Stimulated activated CD8-positive, alpha-beta memory T cell treated with anti-CD3 and anti-CD28 coated beads, Interleukin-12 subunit alpha, Interleukin-12 subunit beta, amount 100 ng/mL, for 1 hour (primary cell): ENCODE measurements around the gene CA6.
"Not testable (repeated sequence)": the region's sequence is repeated elsewhere in the genome, so short reads cannot be mapped to it uniquely, and the experiment has no call there.

Source experiments
- DNase-seq: peaks from one replicate; pipeline ENCODE4 v3.0.0-alpha.2; 2020; ENCODE audit warnings: low read depth

Gene CA6

DNA sequence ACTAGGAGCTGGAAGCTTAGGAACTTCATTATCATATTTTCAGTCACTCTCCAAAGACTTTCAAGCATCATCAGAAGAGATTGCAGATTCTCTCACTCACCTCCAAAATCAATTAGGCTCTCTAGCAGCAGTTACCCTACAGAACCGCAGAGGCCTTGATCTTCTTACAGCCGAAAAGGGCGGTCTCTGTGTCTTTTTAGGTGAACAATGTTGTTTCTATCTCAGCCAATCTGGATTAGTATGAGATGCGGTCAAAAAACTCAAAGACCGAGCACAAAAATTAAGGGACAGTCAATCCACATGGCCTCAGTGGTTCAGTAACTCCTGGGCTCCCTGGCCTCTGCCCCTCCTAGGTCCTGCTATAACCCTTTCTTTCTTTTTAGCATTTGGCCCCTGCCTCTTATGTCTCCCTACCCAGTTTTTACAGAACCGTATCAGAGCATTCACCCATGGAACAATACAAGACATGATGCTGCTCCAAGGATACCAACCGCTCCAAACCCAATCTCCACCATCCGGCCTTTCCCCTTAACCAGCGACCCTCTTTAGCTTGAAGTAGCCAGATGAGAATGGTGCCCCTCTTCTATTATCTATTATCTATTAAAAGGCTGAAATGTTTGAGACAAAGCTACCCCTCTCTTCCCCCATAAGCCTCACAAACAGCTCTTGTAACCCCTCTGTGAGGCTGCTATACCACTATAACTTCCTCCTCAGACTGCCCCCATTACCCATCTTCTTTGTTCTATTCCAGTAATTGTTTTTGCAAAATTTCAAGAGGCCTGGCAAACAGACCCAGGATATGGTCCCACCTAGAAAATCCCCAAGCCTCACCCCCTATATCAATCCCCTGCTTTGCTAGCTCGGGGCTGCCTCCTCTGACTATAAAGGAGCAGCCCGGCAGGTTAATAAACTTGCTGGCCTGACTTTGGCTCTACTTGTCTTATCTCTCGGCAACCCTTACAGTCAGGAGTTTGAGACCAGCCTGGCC lies 18.7 kb upstream of the CA6 start:
- DNase-seq, result no peak

DNA sequence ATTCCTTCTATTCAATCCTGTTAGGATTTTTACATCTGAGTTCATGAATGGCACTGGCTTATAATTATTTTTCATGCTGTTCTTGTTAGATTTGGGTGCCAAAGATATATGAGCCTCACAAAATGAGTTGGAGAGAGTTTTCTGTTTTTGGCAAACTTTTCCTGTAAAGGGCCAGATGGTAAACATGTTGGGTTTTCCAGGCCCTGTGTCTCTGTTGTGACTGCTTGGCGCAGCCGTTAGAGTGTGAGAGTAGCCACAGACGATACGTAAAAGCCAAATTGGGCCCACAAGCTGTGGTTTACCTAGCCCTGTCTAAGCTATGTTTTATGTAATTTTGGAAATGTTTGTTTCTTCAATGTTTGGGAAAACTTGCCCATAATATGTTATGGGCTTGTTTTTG lies 15.6 kb upstream of the CA6 start:
- DNase-seq, result no peak

DNA sequence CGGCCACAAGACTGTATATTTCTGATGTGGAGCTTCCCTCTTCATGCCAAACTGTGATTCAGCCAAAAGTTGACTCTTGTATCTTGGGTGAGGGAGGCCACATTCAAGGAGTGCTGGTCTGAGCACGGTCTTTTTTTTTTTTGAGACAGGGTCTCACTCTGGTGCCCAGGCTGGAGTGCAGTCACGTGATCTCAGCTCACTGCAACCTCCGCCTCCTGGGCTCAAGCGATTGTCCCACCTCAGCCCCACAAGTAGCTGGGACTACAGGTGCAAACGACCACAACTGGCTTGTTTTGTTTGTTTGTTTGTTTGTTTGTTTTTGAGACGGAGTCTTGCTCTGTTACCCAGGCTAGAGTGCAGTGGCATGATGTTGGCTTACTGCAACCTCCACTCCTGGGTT lies 8.6 kb upstream of the CA6 start:
- DNase-seq, result not testable (repeated sequence)

DNA sequence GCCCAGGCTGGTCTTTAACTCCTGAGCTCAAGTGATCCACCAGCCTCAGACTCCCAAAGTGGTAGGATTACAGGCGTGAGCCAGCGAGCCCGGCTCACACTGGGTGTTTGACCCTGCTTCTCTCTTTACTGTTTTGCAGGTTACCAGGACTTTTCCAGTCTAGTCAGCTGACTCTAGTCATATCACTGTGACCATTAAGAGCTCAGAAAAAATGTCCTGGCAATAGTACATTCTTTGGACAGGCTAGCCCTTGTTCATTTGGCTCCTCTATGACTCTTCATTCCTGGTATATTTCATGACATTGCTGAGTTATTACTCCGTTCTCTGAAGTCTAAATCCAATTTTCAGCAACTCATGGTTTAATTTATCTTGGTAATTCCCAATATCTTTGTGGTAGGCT lies 8.0 kb upstream of the CA6 start:
- no peak for DNase-seq

DNA sequence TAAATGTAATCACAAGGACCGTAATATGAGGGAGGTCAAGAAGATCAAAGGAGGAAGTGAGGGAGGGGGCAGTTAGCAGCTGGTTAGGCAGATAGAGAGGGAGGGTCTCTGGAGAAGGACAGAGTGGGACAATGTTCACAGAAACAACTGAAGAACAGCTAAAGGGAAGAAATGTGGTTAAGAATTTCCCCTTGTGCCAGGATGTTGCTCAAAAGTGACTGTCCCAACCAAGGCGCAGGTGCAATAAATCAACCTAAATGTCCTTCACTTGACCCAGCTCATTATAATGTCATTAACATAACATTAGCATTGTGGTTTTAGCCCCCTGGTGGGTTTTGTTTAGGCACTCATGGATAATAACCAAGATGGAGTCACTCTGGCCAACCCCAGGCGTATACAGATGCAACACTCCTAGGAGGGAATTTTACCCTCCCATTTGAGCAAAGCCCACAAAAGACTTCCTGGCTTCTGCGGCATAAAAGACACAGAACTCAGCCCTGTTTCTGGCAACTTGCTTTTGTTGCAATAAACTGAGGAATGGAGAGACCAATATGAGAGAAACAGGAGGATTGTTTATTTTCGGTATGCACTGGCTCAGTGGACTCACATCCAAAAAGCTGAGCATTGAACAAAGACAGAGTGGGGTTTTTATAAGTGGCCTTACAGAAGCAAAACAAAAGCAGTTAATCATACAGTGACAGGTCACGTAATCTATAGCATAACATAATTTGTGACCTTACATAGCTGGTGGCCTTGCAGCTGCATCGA lies 7.3 kb upstream of the CA6 start:
- DNase-seq, result no peak

DNA sequence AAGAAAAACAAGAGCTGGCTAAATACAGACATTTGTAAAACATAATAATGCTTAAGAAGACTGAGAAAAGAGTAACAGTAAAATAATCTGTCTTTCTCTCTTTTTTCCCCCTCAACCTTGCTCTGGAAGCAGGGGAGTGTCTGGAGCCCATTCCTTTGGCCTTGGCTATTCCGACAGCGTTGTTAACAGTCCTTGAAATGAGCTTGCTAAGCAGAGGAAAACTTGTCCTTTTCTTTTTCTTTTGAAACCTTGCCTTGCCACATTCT lies 6.7 kb upstream of the CA6 start:
- no peak for DNase-seq

DNA sequence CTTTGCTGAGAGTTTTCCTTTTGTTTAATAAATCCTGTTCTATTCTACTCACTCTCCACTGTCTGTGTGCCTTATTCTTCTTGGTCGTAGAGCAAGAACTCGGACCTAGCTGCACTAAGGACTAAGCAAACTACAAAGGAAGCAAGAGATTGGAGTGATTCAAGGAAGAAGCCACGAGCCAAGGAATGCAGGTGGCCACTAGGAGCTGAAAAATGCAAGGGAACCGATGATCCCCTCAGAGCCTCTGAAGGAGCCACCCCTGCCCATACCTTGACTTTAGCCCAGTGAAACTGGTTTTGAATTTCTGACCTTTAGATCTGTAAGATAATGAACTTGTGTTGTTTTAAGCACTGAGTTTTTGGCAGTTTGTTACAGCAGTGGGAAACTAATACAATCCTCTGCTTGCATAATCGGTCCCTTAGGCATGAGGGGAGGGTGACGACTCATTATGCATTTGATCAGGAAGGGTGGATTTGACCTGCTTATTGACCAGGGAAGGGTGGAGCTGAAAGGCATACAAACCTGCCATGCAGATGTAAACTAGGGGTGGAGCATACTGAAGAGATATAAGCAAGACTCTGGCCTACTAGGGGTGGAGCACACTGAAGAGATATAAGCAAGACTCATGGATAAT lies 6.2 kb upstream of the CA6 start:
- DNase-seq, result no peak

DNA sequence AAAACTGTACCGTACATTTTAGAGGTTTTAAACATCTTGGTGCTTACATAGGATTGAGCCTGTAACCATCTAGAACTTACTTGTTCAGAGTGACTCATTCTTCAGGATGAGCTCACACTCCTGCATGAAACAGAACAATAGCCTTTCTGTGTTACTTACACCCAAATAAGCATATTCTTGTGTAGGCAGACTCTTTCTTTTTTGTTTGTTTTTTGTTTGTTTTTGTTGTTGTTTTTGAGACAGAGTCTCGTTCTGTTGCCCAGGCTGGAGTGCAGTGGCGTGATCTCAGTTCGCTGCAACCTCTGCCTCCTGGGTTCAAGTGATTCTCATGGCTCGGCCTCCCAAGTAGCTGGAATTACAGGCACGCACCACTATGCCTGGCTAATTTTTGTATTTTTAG lies 3.8 kb upstream of the CA6 start:
- no peak for DNase-seq

DNA sequence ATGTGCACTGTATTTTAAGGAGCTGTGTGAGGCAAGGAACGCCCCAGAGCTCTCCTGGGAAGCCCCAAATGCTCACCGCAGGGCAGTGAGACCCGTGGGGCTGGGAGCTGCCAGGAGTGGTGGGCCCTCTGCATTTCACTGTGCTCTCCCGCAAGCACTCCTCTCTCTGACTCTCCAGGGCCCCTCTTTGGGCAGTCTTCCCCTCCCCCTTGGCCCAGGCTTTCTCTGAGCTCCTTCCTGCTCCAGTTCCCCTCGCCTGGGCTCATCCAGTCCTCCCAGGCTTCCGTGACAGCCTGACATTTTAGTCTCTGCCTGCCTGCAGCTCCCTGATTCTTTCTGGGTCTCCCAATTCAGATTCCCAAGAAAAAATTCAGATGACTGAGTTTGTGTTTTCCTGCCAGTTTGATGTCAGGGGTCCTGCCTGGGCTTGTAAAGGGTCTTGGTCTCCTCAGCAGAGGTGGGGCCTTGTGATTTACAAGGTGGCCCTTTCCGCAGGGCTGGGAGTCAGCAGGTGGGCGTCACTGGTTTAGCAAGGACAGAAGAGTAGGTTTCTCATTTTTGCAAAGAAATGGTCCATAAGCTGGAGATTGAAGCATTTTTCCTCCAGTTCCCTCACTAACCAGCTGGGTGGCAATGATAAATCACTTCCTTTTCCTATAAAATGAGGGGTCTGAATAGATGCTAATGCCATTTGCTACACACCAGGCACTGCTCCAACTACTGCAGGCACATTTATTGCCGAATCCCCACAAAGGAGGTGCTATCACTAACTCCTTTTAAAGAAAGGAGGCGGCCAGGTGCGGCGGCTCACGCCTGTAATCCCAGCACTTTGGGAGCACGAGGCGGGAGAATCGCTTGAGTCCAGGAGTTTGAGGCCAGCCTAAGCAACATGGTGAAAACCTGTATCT lies 1.9 kb upstream of the CA6 start:
- no peak for DNase-seq

DNA sequence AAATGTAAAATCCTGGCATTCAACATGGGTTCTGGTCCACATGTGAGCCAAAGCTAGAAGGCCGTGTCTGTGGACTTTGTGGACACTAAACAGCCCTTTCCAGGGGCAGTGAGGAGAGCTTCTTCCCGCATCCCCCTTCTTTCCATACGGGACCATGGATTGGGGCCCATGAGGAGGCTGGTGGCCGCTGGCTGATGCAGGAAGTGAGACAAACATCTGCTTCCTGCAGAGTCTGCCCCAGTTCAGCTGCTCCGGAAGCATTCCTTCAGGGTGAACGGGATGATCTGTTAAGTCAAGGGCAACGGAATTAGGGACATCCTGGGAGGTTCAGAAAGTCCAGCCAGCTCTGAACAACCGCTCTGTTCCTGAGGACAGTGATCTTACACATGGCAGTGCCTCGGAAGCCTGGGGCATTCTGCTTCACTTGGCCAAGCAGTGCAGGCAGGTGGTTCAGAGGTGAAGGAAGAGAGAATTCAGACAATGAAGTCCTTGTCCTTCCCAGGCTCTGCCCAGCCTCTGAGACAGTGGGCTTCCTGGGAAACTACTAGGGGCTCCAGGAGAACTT lies 1.5 kb downstream of the CA6 start:
- no peak for DNase-seq

DNA sequence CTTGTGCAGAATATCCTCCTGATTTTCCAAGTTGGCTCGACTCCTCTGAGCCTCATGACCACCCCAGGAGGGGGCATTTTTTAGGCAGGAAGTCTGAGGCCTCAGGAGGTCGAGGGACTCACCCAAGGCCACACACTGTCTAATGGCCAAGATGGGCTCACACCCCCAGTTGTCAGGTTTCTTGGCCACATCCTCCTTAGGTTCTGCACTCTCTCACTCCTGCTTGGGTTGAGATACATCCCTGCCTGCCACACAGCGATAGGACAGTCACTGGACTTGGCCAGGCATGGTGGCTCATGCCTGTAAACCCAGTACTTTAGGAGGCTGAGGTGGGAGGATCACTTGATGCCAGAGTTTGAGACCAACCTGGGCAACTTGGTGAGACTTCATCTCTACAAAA lies 4.6 kb downstream of the CA6 start:
- DNase-seq, result no peak

DNA sequence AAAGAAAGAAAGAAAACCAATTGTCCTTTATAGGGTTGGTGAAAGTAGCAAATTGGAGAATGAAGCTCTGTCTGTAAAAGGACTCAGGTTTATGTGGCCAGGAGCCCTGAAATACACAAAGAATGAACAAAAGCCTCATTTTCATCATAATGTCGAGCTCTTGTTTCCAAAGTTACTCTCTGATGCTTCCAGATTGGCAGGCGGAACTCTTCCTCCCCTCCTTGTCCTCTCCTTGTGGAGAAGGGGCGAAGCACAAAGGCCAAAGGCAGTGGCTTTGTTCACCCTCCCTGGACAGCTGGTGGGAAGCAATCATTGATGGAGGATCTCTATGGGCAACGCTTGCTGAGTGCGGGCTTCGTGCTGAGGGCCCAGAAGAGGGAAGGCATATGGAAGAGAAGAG lies 5.6 kb downstream of the CA6 start:
- DNase-seq, result no peak

DNA sequence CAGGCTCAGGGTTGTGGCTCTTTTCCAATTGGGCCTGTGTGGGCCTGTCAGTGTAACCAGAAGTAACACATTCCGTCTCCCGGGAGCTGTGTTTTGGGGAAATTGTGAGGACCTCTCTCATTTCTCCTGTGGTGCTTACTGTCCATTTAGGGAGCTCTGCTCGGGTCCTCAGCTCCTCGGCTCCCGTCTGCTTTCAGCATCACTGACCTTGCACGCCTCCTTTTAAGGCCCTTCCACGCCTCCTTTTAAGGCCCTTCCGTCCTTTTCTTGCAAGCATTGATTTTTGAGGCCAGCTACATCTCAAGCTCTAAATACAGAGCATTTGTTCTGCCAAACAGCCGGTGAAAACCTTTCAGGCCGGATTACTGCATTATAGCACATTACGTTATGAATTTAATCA lies 9.7 kb downstream of the CA6 start:
- DNase-seq, result no peak

DNA sequence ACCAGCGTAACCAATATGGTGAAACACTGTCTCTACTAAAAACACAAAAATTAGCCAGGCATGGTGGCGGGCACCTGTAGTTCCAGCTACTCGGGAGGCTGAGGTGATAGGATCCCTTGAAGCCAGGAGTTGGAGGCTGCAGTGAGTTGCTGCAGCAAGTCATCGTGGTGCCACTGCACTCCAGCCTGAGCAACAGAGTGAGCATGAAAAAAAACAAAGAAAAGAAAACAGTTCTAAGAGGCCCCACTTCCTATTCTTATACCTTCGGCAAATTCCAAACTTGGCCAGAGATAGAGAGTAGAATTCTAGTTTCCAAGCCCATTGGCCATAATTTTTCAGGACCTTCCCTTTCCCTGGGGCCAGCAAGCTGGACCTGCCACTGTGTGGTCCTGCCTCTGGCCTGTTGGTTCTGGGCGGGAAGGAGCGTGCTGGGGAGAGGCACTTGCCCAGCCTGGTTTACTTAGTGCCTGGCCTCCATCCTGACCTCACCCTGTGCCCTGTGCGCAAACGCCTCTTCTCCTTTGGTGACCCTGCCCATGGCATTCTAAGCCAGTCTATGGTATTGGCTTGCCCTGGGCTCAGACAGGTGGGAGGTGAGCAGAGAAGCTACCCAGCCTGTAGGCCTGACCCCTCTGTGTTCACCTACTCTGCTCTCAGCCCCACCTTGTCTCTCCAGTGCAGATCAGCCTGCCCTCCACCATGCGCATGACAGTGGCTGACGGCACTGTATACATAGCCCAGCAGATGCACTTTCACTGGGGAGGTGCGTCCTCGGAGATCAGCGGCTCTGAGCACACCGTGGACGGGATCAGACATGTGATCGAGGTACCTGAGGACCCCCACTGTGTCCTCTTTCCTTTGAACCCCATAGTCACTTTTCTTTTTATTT lies 11.0 kb downstream of the CA6 start:
- no peak for DNase-seq

DNA sequence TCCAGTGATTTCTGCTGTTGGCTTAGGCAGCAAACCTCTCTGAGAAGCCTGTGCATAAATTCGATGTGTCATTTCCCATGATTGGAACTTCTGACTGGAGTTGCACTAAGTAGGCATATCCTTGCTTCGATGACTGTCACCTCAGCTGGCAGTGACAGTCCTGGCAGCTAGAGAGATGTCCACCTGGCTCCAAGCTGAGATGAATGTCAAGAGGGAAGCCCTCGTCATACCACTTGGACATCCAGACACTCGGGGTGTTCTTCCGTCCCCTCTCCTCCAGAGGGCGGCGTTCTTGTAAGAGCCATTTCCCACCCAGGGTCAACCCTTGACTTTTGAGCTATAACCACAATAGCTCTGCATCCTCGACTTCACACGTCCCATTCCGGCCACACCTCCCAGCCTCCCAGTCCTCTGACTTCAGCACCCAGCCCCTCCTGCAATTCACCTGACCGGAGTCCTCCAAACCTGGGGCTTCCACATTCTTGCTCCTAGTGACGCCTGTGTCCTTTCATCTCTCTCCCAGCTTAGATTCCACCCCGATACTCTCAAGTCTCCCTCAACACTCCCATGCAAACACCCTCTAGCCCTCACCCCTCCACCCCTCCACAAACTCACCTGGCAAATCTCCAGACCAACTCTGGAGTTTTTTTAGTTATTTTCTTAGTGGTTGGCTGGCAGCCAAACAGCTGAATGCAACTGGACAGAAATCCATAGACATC lies 17.3 kb downstream of the CA6 start:
- peak; percentile 27 for DNase-seq

DNA sequence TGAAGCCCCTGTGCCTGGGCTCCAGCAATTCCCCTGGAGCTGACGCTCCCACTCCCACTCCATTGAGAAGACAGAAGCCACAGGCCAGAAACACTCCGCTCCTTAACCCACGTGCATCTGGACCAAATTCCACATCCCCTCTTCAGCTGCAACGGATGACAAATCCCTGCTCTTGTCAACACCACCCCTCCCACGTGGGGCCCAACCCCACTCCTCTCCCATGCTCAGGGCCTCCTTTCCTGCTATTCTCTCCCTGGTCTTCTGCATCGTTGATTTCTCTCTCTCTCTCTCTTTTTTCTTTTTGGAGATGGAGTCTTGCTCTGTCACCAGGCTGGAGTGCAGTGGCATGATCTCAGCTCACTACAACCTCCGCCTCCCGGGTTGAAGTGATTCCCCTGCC lies 18.3 kb downstream of the CA6 start:
- no peak for DNase-seq

DNA sequence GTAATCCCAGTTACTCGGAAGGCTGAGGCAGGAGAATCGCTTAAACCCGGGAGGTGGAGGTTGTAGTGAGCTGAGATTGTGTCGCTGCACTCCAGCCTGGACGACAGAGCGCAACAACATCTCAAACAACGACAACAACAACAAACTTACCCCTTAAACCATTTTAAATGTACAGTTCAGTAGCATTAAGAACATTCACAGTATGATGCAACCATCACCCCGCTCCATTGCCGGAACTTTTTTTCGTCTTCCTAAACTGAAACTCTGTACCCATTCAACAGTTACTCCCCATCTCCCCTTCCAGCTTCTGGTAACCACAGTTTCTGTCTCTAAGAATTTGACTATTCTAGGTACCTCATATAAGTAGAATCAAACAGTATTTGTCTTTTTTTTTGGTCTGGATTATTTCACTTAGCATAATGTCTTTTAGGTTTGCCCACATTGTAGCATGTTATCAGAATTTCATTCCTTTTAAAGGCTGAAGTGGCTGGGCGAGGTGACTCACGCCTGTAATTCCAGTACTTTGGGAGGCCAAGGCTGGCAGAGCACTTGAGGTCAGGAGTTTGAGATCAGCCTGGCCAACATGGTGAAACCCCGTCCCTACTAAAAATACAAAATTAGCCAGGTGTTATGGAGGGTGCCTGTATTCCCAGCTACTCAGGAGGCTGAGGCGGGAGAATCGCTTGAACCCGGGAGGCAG lies 19.6 kb downstream of the CA6 start:
- no peak for DNase-seq

DNA sequence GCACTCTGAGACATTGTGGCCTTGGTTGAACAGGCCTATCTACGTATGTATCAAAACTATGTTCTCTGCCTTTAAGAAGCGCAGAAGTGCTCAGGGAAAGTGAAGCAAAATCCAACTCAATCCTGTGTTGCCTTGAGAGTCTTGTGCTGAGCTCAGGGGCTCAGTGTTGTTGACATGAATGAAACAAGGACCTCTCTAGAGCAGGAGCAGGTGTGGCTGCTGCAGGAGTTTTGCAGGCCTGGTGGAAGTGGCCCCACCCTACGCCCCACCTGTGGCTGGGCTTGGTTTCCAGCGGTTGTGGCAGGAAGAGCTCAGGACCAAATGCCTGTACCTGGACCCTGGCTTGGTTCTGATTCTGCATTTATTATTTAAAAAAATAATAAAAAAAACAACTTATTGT lies 20.9 kb downstream of the CA6 start:
- DNase-seq, result no peak

DNA sequence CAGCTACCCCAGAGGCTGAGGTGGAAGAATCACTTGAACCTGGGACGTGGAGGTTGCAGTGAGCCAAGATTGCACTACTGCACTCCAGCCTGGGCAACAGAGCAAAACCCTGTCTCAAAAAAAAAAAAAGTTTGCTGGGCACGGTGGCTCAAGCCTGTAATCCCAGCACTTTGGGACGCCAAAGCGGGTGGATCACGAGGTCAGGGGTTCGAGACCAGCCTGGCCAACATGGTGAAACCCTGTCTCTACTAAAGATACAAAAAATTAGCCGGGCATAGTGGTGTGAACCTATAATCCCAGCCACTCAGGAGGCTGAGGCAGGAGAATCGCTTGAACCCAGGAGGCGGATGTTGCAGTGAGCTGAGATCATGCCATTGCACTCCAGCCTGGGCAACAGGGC lies 23.2 kb downstream of the CA6 start:
- DNase-seq, result not testable (repeated sequence)
